Epidermal melanocyte (primary cell): ENCODE measurements around the gene FLOT1.

Source experiments
- DNase-seq: peaks from one replicate; pipeline ENCODE4 v3.0.0; 2011; ENCODE audit warnings: low spot score; ENCODE audit not compliant: insufficient read length

The FLOT1 gene

GRCh38 chr6:30682143-30683117 lies 60.1 kb downstream of the FLOT1 start:
- peak; percentile 74 for DNase-seq

- DNase-seq: no peak
Observed at GRCh38 chr6:30681766-30682142, 60.7 kb downstream of the FLOT1 start.

- DNase-seq: no peak
Observed at GRCh38 chr6:30679765-30680535, 62.5 kb downstream of the FLOT1 start.

GRCh38 chr6:30678964-30679726 lies 63.3 kb downstream of the FLOT1 start:
- DNase-seq: peak; percentile 66
